ENCODE results near the gene CDC5L. TPM values are rescaled to one million over a fixed set of nuclear protein-coding genes. Genes with fewer than 3 reads are reported as not detected.

The CDC5L gene
- total and polyA plus RNA-seq, 2 experiments from 2014 or later: 27.0 to 32.5 TPM

DNA sequence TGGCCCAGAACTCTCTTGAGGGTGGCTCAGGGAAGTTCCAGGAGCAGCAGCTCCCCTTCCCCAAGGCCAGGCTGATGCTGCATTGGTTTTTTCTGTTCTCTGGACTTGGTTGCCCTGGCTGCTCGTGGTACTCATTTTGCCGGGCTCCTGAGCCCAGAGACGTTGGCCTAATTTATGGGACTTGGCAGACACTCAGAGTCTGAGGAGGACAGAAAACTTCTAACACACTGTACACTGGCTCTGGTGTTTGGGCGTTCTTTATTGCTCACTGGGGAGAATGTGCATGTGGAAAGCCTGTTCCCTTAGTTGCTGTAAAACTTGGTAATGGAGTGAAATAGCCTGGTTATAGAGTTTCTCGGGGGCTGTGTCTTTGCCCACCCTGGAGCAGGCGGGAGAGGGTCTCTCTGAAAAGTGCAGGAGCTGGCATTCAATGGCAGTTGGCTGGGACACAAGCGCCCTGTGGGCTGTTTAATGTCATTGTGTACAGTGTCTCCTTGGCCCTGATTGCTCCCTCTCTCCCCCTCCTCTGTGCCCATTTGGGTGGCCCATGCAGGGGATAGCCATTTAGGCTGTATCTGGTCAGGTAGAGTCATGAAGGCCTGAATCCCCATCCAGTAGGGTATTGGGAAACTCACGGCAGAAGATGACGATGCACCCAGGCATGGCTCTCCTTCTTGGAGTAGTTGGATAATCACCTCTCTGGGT lies 109.3 kb downstream of the CDC5L start:
- Mint-ChIP-seq H3K27me3 (ENCODE audit: insufficient read depth, low read depth, poor library complexity) (peaks cover 18% of the 10 kb centered on the region), H3K27ac (no peak overlapping the region), H3K4me1 (peaks cover 13% of the 10 kb centered on the region; the same call in 2 of the 3 replicates), H3K4me3 (no peak overlapping the region), H3K36me3 (ENCODE audit: low read depth) (no peaks in the 10 kb centered on the region; the same call in 2 of the 3 replicates), H3K9me3 (no peaks in the 10 kb centered on the region)
- DNase-seq (ENCODE audit: low spot score) (no peak), ATAC-seq (no peak)
- Histone ChIP-seq H4K20me1 (replicated peaks; ENCODE audit: insufficient read depth) (no peaks in the 10 kb centered on the region), H3K36me3 (ENCODE audit: insufficient read depth) (no peaks in the 10 kb centered on the region), H3K27ac (ENCODE audit: low read depth) (no peak overlapping the region), H3K4me3 (no peak overlapping the region), H2AFZ (no peak overlapping the region; the same call in 1 of the 2 replicates), H3K4me2 (no peak overlapping the region), H3K27me3 (ENCODE audit: insufficient read depth) (no peaks in the 10 kb centered on the region), H3K79me2 (replicated peaks; ENCODE audit: insufficient read depth) (no peaks in the 10 kb centered on the region), H3F3A (replicated peaks; ENCODE audit: low read depth) (no peaks in the 10 kb centered on the region), H3K9me2 (ENCODE audit: insufficient read depth) (peaks cover 21% of the 10 kb centered on the region), H3K4me1 (ENCODE audit: insufficient read depth) (no peaks in the 10 kb centered on the region; the same call in 1 of the 2 replicates)
- TF ChIP-seq EZH2phosphoT487 (IDR thresholded peaks at IDR 0.05; ENCODE audit: unreplicated experiment) (no peak), ZNF331 (CRISPR knock-in tag; IDR thresholded peaks at IDR 0.05; ENCODE audit: low read depth) (no peak), STAT1 (IDR thresholded peaks at IDR 0.05; ENCODE audit: unreplicated experiment) (no peak), NANOG (IDR thresholded peaks at IDR 0.05; ENCODE audit: borderline replicate concordance) (no peak), JUNB (IDR thresholded peaks at IDR 0.05; ENCODE audit: unreplicated experiment) (no peak), EZH2 (IDR thresholded peaks at IDR 0.05; ENCODE audit: low read depth, unreplicated experiment) (no peak), CREB1 (CRISPR knock-in tag; IDR thresholded peaks at IDR 0.05; ENCODE audit: low read depth) (no peak), POLR2AphosphoS5 (IDR thresholded peaks at IDR 0.05; ENCODE audit: low read depth) (no peak), ZNF114 (CRISPR knock-in tag; IDR thresholded peaks at IDR 0.05) (no peak)
- TF ChIP-seq, protein P1, sequence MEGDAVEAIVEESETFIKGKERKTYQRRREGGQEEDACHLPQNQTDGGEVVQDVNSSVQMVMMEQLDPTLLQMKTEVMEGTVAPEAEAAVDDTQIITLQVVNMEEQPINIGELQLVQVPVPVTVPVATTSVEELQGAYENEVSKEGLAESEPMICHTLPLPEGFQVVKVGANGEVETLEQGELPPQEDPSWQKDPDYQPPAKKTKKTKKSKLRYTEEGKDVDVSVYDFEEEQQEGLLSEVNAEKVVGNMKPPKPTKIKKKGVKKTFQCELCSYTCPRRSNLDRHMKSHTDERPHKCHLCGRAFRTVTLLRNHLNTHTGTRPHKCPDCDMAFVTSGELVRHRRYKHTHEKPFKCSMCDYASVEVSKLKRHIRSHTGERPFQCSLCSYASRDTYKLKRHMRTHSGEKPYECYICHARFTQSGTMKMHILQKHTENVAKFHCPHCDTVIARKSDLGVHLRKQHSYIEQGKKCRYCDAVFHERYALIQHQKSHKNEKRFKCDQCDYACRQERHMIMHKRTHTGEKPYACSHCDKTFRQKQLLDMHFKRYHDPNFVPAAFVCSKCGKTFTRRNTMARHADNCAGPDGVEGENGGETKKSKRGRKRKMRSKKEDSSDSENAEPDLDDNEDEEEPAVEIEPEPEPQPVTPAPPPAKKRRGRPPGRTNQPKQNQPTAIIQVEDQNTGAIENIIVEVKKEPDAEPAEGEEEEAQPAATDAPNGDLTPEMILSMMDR (conservative IDR thresholded peaks at IDR 0.05; ENCODE audit: low read depth in 2 of 2): no peak
- TF ChIP-seq, protein P2, sequence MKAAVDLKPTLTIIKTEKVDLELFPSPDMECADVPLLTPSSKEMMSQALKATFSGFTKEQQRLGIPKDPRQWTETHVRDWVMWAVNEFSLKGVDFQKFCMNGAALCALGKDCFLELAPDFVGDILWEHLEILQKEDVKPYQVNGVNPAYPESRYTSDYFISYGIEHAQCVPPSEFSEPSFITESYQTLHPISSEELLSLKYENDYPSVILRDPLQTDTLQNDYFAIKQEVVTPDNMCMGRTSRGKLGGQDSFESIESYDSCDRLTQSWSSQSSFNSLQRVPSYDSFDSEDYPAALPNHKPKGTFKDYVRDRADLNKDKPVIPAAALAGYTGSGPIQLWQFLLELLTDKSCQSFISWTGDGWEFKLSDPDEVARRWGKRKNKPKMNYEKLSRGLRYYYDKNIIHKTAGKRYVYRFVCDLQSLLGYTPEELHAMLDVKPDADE (IDR thresholded peaks at IDR 0.05): no peak
- TF ChIP-seq, protein P3, sequence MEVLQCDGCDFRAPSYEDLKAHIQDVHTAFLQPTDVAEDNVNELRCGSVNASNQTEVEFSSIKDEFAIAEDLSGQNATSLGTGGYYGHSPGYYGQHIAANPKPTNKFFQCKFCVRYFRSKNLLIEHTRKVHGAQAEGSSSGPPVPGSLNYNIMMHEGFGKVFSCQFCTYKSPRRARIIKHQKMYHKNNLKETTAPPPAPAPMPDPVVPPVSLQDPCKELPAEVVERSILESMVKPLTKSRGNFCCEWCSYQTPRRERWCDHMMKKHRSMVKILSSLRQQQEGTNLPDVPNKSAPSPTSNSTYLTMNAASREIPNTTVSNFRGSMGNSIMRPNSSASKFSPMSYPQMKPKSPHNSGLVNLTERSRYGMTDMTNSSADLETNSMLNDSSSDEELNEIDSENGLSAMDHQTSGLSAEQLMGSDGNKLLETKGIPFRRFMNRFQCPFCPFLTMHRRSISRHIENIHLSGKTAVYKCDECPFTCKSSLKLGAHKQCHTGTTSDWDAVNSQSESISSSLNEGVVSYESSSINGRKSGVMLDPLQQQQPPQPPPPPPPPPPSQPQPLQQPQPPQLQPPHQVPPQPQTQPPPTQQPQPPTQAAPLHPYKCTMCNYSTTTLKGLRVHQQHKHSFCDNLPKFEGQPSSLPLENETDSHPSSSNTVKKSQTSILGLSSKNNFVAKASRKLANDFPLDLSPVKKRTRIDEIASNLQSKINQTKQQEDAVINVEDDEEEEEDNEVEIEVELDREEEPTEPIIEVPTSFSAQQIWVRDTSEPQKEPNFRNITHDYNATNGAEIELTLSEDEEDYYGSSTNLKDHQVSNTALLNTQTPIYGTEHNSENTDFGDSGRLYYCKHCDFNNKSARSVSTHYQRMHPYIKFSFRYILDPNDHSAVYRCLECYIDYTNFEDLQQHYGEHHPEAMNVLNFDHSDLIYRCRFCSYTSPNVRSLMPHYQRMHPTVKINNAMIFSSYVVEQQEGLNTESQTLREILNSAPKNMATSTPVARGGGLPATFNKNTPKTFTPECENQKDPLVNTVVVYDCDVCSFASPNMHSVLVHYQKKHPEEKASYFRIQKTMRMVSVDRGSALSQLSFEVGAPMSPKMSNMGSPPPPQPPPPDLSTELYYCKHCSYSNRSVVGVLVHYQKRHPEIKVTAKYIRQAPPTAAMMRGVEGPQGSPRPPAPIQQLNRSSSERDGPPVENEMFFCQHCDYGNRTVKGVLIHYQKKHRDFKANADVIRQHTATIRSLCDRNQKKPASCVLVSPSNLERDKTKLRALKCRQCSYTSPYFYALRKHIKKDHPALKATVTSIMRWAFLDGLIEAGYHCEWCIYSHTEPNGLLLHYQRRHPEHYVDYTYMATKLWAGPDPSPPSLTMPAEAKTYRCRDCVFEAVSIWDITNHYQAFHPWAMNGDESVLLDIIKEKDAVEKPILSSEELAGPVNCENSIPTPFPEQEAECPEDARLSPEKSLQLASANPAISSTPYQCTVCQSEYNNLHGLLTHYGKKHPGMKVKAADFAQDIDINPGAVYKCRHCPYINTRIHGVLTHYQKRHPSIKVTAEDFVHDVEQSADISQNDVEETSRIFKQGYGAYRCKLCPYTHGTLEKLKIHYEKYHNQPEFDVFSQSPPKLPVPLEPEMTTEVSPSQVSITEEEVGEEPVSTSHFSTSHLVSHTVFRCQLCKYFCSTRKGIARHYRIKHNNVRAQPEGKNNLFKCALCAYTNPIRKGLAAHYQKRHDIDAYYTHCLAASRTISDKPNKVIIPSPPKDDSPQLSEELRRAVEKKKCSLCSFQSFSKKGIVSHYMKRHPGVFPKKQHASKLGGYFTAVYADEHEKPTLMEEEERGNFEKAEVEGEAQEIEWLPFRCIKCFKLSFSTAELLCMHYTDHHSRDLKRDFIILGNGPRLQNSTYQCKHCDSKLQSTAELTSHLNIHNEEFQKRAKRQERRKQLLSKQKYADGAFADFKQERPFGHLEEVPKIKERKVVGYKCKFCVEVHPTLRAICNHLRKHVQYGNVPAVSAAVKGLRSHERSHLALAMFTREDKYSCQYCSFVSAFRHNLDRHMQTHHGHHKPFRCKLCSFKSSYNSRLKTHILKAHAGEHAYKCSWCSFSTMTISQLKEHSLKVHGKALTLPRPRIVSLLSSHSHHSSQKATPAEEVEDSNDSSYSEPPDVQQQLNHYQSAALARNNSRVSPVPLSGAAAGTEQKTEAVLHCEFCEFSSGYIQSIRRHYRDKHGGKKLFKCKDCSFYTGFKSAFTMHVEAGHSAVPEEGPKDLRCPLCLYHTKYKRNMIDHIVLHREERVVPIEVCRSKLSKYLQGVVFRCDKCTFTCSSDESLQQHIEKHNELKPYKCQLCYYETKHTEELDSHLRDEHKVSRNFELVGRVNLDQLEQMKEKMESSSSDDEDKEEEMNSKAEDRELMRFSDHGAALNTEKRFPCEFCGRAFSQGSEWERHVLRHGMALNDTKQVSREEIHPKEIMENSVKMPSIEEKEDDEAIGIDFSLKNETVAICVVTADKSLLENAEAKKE (CRISPR knock-in tag; IDR thresholded peaks at IDR 0.05): no peak
- TF ChIP-seq, protein P4, sequence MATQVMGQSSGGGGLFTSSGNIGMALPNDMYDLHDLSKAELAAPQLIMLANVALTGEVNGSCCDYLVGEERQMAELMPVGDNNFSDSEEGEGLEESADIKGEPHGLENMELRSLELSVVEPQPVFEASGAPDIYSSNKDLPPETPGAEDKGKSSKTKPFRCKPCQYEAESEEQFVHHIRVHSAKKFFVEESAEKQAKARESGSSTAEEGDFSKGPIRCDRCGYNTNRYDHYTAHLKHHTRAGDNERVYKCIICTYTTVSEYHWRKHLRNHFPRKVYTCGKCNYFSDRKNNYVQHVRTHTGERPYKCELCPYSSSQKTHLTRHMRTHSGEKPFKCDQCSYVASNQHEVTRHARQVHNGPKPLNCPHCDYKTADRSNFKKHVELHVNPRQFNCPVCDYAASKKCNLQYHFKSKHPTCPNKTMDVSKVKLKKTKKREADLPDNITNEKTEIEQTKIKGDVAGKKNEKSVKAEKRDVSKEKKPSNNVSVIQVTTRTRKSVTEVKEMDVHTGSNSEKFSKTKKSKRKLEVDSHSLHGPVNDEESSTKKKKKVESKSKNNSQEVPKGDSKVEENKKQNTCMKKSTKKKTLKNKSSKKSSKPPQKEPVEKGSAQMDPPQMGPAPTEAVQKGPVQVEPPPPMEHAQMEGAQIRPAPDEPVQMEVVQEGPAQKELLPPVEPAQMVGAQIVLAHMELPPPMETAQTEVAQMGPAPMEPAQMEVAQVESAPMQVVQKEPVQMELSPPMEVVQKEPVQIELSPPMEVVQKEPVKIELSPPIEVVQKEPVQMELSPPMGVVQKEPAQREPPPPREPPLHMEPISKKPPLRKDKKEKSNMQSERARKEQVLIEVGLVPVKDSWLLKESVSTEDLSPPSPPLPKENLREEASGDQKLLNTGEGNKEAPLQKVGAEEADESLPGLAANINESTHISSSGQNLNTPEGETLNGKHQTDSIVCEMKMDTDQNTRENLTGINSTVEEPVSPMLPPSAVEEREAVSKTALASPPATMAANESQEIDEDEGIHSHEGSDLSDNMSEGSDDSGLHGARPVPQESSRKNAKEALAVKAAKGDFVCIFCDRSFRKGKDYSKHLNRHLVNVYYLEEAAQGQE (IDR thresholded peaks at IDR 0.05; ENCODE audit: unreplicated experiment): no peak

All from GM23338 (cell line).